ENCODE results near the gene ACSF2.

DNA sequence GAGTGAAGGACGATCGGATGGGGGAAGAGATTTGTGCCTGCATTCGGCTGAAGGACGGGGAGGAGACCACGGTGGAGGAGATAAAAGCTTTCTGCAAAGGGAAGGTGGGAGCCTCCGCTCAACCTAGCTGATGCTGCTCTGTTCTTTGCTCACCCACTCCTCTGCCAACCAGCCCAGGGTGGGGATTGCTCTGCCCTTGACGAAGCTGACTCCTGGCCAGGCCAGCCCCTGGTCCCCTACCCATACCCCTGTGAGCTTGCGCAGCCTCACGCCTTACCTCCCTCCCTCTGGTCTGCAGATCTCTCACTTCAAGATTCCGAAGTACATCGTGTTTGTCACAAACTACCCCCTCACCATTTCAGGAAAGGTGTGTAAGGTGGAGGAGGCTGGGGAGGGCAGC is 47.9 kb downstream of the ACSF2 start:
- TF ChIP-seq POLR2A (IDR thresholded peaks at IDR 0.05), result no peak
- TF ChIP-seq, protein P1, sequence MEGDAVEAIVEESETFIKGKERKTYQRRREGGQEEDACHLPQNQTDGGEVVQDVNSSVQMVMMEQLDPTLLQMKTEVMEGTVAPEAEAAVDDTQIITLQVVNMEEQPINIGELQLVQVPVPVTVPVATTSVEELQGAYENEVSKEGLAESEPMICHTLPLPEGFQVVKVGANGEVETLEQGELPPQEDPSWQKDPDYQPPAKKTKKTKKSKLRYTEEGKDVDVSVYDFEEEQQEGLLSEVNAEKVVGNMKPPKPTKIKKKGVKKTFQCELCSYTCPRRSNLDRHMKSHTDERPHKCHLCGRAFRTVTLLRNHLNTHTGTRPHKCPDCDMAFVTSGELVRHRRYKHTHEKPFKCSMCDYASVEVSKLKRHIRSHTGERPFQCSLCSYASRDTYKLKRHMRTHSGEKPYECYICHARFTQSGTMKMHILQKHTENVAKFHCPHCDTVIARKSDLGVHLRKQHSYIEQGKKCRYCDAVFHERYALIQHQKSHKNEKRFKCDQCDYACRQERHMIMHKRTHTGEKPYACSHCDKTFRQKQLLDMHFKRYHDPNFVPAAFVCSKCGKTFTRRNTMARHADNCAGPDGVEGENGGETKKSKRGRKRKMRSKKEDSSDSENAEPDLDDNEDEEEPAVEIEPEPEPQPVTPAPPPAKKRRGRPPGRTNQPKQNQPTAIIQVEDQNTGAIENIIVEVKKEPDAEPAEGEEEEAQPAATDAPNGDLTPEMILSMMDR (IDR thresholded peaks at IDR 0.05), result no peak
